NB4 (cell line): ENCODE measurements around the gene GUCA2B.

Source experiments
- TF ChIP-seq, protein P1 (sequence below): IDR thresholded peaks from 2 replicates; pipeline ENCODE4 v1.6.1; 2011; ENCODE audit warnings: low read depth, low read length
- TF ChIP-seq, protein P2 (sequence below): IDR thresholded peaks from one replicate; pipeline ENCODE4 v1.5.1; 2012; ENCODE audit warnings: low read depth, low read length

DNA sequence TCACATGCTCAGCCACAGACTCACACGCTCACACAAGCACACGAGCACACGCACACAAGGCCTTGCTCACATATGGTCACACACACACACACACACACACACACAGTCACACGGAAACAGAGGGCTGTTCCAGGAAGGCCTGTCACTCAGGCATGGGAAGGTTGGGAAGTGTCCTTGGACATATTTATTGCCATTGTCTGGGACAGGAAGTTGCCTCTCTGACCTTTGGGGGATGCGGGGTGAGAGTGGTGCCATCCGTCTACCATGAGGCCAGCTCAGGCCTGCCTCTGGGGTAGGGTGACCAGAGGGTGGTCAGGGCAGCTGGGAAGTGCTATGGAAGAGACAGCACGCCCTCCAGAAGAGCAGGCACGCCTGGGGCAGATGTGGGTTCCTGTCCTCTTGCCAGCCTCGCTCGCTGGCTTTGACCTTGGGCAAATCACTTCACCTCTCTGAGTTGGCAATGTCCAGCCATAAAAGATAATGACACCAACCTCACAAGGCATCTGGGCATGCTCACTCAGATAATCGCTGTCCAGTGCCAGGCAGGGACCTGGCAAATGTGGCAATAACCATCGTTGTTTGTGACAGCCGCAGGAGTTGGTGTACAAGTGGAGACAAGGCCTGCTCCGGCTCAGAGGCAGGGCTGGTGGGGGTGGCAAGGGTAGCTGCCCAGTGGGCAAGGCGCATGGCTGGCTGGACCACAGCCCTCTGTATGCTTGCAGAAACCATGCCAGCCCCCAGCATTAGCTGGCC is 19.3 kb downstream of the GUCA2B start:
- TF ChIP-seq, protein P1, sequence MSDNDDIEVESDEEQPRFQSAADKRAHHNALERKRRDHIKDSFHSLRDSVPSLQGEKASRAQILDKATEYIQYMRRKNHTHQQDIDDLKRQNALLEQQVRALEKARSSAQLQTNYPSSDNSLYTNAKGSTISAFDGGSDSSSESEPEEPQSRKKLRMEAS = no peak
- TF ChIP-seq, protein P2, sequence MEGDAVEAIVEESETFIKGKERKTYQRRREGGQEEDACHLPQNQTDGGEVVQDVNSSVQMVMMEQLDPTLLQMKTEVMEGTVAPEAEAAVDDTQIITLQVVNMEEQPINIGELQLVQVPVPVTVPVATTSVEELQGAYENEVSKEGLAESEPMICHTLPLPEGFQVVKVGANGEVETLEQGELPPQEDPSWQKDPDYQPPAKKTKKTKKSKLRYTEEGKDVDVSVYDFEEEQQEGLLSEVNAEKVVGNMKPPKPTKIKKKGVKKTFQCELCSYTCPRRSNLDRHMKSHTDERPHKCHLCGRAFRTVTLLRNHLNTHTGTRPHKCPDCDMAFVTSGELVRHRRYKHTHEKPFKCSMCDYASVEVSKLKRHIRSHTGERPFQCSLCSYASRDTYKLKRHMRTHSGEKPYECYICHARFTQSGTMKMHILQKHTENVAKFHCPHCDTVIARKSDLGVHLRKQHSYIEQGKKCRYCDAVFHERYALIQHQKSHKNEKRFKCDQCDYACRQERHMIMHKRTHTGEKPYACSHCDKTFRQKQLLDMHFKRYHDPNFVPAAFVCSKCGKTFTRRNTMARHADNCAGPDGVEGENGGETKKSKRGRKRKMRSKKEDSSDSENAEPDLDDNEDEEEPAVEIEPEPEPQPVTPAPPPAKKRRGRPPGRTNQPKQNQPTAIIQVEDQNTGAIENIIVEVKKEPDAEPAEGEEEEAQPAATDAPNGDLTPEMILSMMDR = no peak
